ENCODE measurements around the gene YWHAG.
"Not testable (repeated sequence)": the region's sequence is repeated elsewhere in the genome, so short reads cannot be mapped to it uniquely, and the experiment has no call there.

YWHAG gene

DNA sequence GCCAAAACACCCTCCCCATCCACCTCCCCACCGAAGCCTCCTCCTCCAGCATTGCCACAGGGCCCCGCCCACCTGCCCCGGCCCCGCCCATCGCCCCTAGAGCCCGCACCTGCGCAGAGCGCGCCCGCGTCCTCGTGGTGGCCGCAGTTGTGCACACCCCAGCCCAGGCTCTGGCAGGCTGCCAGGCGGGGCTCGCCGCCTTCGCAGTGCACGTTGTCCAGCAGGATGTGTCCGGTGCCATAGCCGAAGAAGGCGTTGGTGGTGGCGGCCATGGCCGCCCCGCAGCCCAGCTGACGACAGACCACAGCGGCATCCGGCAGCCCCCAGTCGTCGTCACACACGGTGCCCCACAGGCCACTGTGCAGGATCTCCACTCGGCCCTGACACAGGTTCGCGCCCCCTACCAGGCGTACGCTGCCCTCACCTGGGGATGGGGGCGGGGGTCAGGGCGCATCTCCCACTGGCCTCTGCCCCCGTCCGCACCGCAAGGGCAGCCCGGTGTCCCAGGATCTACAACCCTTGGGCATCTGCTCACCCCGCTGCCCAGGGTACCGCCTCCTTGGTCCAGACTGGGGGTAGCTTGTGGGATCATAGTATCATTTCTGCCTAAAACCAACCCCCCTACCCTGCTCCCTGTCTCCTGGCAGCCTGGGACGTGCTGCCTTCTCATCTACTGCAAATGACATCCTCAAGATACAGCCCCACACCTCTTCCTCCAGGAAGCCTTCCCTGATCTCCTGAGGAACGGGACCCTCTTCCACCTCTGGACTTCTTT lies 38.8 kb upstream of the YWHAG start:
- Histone ChIP-seq H3K36me3 (ENCODE audit: insufficient read depth, insufficient read length, low read length) (no peaks in the 10 kb centered on the region), H3K9me3 (ENCODE audit: insufficient read depth, low read length) (no peaks in the 10 kb centered on the region), H3K27me3 (ENCODE audit: insufficient read depth, insufficient read length) (no peaks in the 10 kb centered on the region), H3K4me3 (ENCODE audit: insufficient read length, low read depth) (peak overlapping the region; percentile 65), H3K4me1 (ENCODE audit: insufficient read depth, insufficient read length) (peaks cover 6% of the 10 kb centered on the region), H3K9ac (ENCODE audit: insufficient read length, low read depth) (peak overlapping the region; percentile 87)
- no peak for TF ChIP-seq ZNF274 (IDR thresholded peaks at IDR 0.05; ENCODE audit: low read depth, low read length)
- no peak for TF ChIP-seq SUZ12 (IDR thresholded peaks at IDR 0.05; ENCODE audit: extremely low read depth, insufficient read depth, insufficient read length)
- no peak for TF ChIP-seq YY1 (IDR thresholded peaks at IDR 0.05; ENCODE audit: insufficient read depth, insufficient read length)
- DNase-seq (ENCODE audit: low read depth, low spot score) = no peak

DNA sequence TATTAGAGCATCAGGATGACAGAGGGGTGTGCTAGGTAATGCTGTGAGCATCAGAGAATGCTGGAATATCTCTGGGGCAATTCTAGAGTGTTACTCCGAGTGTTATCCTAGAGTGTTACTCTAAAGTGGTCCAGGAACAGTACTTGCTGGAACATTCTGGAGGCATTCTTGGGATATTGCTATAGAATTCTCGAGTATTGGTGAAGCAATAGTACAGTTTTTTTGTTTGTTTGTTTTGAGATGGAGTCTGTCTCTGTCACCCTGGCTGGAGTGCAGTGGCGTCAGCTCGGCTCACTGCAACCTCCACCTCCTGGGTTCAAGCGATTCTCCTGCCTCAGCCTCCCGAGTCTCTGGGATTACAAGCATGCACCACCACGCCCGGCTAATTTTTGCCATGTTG lies 38.1 kb upstream of the YWHAG start:
- TF ChIP-seq YY1 (IDR thresholded peaks at IDR 0.05; ENCODE audit: insufficient read depth, insufficient read length) (no peak), ZNF274 (IDR thresholded peaks at IDR 0.05; ENCODE audit: low read depth, low read length) (no peak), SUZ12 (IDR thresholded peaks at IDR 0.05; ENCODE audit: extremely low read depth, insufficient read depth, insufficient read length) (no peak)
- no peaks in the 10 kb centered on the region for H3K9me3 ChIP-seq (ENCODE audit: insufficient read depth, low read length)
- H3K36me3 ChIP-seq (ENCODE audit: insufficient read depth, insufficient read length, low read length) = no peaks in the 10 kb centered on the region
- DNase-seq (ENCODE audit: low read depth, low spot score) = no peak
- no peak overlapping the region for H3K4me3 ChIP-seq (ENCODE audit: insufficient read length, low read depth)
- peaks cover 6% of the 10 kb centered on the region for H3K4me1 ChIP-seq (ENCODE audit: insufficient read depth, insufficient read length)
- no peaks in the 10 kb centered on the region for H3K27me3 ChIP-seq (ENCODE audit: insufficient read depth, insufficient read length)
- no peak overlapping the region for H3K9ac ChIP-seq (ENCODE audit: insufficient read length, low read depth)

- Histone ChIP-seq H3K36me3 (ENCODE audit: insufficient read depth, insufficient read length, low read length) (no peaks in the 10 kb centered on the region), H3K9me3 (ENCODE audit: insufficient read depth, low read length) (no peaks in the 10 kb centered on the region), H3K4me3 (ENCODE audit: insufficient read length, low read depth) (no peak overlapping the region), H3K9ac (ENCODE audit: insufficient read length, low read depth) (no peak overlapping the region), H3K27me3 (ENCODE audit: insufficient read depth, insufficient read length) (no peaks in the 10 kb centered on the region), H3K4me1 (ENCODE audit: insufficient read depth, insufficient read length) (peaks cover 6% of the 10 kb centered on the region)
- no peak for TF ChIP-seq SUZ12 (IDR thresholded peaks at IDR 0.05; ENCODE audit: extremely low read depth, insufficient read depth, insufficient read length)
- TF ChIP-seq YY1 (IDR thresholded peaks at IDR 0.05; ENCODE audit: insufficient read depth, insufficient read length) = no peak
- no peak for TF ChIP-seq ZNF274 (IDR thresholded peaks at IDR 0.05; ENCODE audit: low read depth, low read length)
- DNase-seq (ENCODE audit: low read depth, low spot score) = no peak
Observed at GRCh38 chr7:76395965-76396726, 37.4 kb upstream of the YWHAG start.

GRCh38 chr7:76395605-76395964 lies 36.8 kb upstream of the YWHAG start:
- not testable (repeated sequence) for H3K4me1 ChIP-seq (ENCODE audit: insufficient read depth, insufficient read length); H3K9ac ChIP-seq (ENCODE audit: insufficient read length, low read depth); H3K4me3 ChIP-seq (ENCODE audit: insufficient read length, low read depth); H3K36me3 ChIP-seq (ENCODE audit: insufficient read depth, insufficient read length, low read length); DNase-seq (ENCODE audit: low read depth, low spot score); H3K9me3 ChIP-seq (ENCODE audit: insufficient read depth, low read length); H3K27me3 ChIP-seq (ENCODE audit: insufficient read depth, insufficient read length)

DNA sequence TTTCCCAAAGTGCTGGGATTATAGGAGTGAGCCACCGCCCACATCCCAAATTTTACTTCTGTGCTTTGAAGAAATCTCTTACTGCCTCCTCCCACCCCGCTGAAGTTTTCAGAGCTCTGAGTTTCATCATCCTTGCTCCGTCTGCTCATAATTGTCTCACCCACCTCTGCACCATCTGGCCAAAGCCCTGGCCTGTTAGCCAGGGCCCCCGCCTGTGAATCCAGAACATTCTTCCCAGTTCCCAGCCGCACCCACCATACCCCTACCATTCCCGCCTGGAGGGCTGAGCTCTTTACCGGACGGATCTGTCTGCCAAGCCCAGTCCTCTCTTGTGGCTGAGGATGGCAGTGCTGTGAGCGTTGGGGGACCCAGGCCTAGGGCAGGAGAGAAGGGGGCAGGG lies 36.2 kb upstream of the YWHAG start:
- Histone ChIP-seq H3K4me1 (ENCODE audit: insufficient read depth, insufficient read length) (peaks cover 6% of the 10 kb centered on the region), H3K9me3 (ENCODE audit: insufficient read depth, low read length) (no peaks in the 10 kb centered on the region), H3K27me3 (ENCODE audit: insufficient read depth, insufficient read length) (no peaks in the 10 kb centered on the region), H3K9ac (ENCODE audit: insufficient read length, low read depth) (peak overlapping the region; percentile 17), H3K36me3 (ENCODE audit: insufficient read depth, insufficient read length, low read length) (peaks cover 3% of the 10 kb centered on the region), H3K4me3 (ENCODE audit: insufficient read length, low read depth) (no peak overlapping the region)
- no peak for TF ChIP-seq SUZ12 (IDR thresholded peaks at IDR 0.05; ENCODE audit: extremely low read depth, insufficient read depth, insufficient read length)
- TF ChIP-seq YY1 (IDR thresholded peaks at IDR 0.05; ENCODE audit: insufficient read depth, insufficient read length) = no peak
- TF ChIP-seq ZNF274 (IDR thresholded peaks at IDR 0.05; ENCODE audit: low read depth, low read length) = no peak
- DNase-seq (ENCODE audit: low read depth, low spot score) = no peak

DNA sequence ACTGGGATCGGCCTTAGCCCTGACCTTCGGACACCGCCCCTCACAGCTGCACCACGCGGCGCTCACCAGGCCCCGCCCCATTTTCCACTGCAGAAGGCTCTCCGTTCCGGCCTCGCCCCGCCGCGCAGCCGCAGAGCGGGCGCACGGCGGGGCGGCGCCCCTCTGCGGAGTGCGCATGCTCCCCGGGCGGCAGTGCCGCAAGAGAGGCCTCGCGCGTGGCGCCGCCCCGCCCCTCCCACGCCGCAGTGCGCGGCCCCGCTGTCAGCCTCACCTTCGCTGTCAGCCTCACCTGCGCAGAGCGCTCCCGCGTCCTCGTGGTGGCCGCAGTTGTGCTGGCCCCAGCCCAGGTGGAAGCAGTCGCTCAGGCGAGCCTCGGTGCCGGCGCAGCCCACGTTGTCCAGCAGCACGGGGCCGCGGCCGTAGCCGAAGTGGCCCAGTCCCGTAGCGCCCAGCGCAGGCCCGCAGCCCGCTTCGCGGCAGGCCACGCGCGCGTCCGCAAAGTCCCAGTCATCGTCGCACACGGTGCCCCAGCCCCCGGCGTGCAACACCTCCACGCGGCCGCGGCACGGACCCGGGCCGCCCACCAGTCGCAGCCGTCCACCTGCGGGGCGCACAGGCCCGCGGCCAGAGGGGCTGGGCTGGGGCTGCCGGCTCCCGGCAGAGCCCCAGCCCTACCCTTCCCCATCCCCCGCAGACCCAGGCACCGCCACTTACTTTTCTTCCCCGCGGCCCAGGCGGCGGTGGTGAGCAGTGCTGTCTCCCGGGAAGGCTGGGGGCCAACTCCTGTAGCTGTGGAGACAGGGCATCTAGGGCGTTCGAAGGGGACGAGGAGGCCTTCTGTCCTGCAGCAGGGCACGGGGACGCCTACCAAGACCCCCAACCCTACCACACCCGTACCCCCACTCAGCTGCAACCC lies 34.6 kb upstream of the YWHAG start:
- no peaks in the 10 kb centered on the region for H3K27me3 ChIP-seq (ENCODE audit: insufficient read depth, insufficient read length)
- peak; percentile 77 for DNase-seq (ENCODE audit: low read depth, low spot score)
- peak overlapping the region; percentile 83 for H3K4me3 ChIP-seq (ENCODE audit: insufficient read length, low read depth)
- peaks cover 9% of the 10 kb centered on the region for H3K4me1 ChIP-seq (ENCODE audit: insufficient read depth, insufficient read length)
- peak overlapping the region; percentile 95 for H3K9ac ChIP-seq (ENCODE audit: insufficient read length, low read depth)
- no peaks in the 10 kb centered on the region for H3K9me3 ChIP-seq (ENCODE audit: insufficient read depth, low read length)
- peaks cover 7% of the 10 kb centered on the region for H3K36me3 ChIP-seq (ENCODE audit: insufficient read depth, insufficient read length, low read length)
- TF ChIP-seq ZNF274 (IDR thresholded peaks at IDR 0.05; ENCODE audit: low read depth, low read length) (no peak), YY1 (IDR thresholded peaks at IDR 0.05; ENCODE audit: insufficient read depth, insufficient read length) (no peak), SUZ12 (IDR thresholded peaks at IDR 0.05; ENCODE audit: extremely low read depth, insufficient read depth, insufficient read length) (no peak)
